IMR-90 (cell line): ENCODE data around the gene OR4N2. TPM values are rescaled to one million over a fixed set of nuclear protein-coding genes. Genes with fewer than 3 reads are reported as not detected.
"Not testable (repeated sequence)": the region's sequence is repeated elsewhere in the genome, so short reads cannot be mapped to it uniquely, and the experiment has no call there.

Experiments used
- ATAC-seq: fragments of 200-7000 bp; cut with Tn5 transposase; 2 replicates; pipeline ENCODE4 v1.9.1; 2020; ENCODE audit warnings: low read depth, mild to moderate bottlenecking, moderate library complexity
- BruUV-seq: library from RNA; stranded (reverse); fragments of 400-500 nt; replicated peaks from 2 replicates; lab custom pipeline; 2021; lab: Mats Ljungman, UMichigan
- CTCF ChIA-PET: fragments of 300-600 bp; formaldehyde crosslinking; extraction: SDS; loops from one replicate; lab custom pipeline; 2021; ENCODE audit warnings: antibody characterized with exemption; lab: Yijun Ruan, JAX
- POLR2A ChIA-PET: fragments of 300-600 bp; sonication (Branson Sonifier 250); formaldehyde crosslinking; loops from one replicate; lab custom pipeline; 2022; ENCODE audit warnings: antibody characterized with exemption; ENCODE audit not compliant: unreplicated experiment; lab: Charles Lee
- DNase-seq: peaks from one replicate; pipeline ENCODE4 v3.0.0; 2013
- H2AFZ ChIP-seq: replicated peaks from 2 replicates; pipeline ENCODE3; 2013; ENCODE audit warnings: low read length, mild to moderate bottlenecking; ENCODE audit not compliant: poor library complexity
- H2AK5ac ChIP-seq: 2 replicates; pipeline ENCODE4 v1.6.1; 2013; ENCODE audit warnings: low read depth, low read length, inconsistent platforms
- H2AK9ac ChIP-seq: replicated peaks from 2 replicates; pipeline ENCODE3; 2013; ENCODE audit warnings: mild to moderate bottlenecking, low read depth, low read length, moderate library complexity; ENCODE audit not compliant: poor library complexity
- H2BK120ac ChIP-seq: 2 replicates; pipeline ENCODE4 v1.6.1; 2013; ENCODE audit warnings: low read depth, low read length, inconsistent platforms
- H2BK15ac ChIP-seq: 3 replicates; pipeline ENCODE4 v1.6.1; 2013; ENCODE audit warnings: low read depth, low read length, inconsistent platforms
- H2BK20ac ChIP-seq: 2 replicates; pipeline ENCODE4 v1.6.1; 2013; ENCODE audit warnings: low read depth, mild to moderate bottlenecking, inconsistent platforms, low read length, moderate library complexity
- H2BK5ac ChIP-seq: 2 replicates; pipeline ENCODE4 v1.6.1; 2013; ENCODE audit warnings: mild to moderate bottlenecking, low read depth, low read length, inconsistent platforms; ENCODE audit not compliant: poor library complexity, severe bottlenecking
- H3K14ac ChIP-seq: replicated peaks from 2 replicates; pipeline ENCODE4 v1.6.1; 2013; ENCODE audit warnings: low read depth, low read length, inconsistent platforms
- H3K18ac ChIP-seq: 2 replicates; pipeline ENCODE4 v1.6.1; 2013; ENCODE audit warnings: low read depth, low read length, control low read depth
- H3K23ac ChIP-seq: 2 replicates; pipeline ENCODE4 v1.6.1; 2013; ENCODE audit warnings: low read depth, low read length, inconsistent platforms
- H3K27ac ChIP-seq: 2 replicates; pipeline ENCODE4 v1.5.1; 2013; ENCODE audit warnings: mild to moderate bottlenecking, control low read depth, low read length; ENCODE audit not compliant: insufficient read depth
- H3K27me3 ChIP-seq: 2 replicates; pipeline ENCODE4 v1.6.1; 2013; ENCODE audit warnings: low read length; ENCODE audit not compliant: control insufficient read depth, insufficient read depth
- H3K36me3 ChIP-seq: 2 replicates; pipeline ENCODE4 v1.6.1; 2013; ENCODE audit warnings: low read length, mixed read lengths; ENCODE audit not compliant: control insufficient read depth, insufficient read depth
- H3K4ac ChIP-seq: 2 replicates; pipeline ENCODE4 v1.6.1; 2013; ENCODE audit warnings: low read depth, low read length, inconsistent platforms
- H3K4me1 ChIP-seq: 2 replicates; pipeline ENCODE4 v1.6.1; 2013; ENCODE audit warnings: low read length, mixed read lengths; ENCODE audit not compliant: control insufficient read depth, insufficient read depth
- H3K4me2 ChIP-seq: 2 replicates; pipeline ENCODE4 v1.6.1; 2013; ENCODE audit warnings: low read depth, mild to moderate bottlenecking, control low read depth, low read length, moderate library complexity
- H3K4me3 ChIP-seq: 2 replicates; pipeline ENCODE4 v1.5.1; 2013; ENCODE audit warnings: low read depth, mild to moderate bottlenecking, control low read depth, low read length, moderate library complexity; ENCODE audit not compliant: insufficient read depth
- H3K56ac ChIP-seq: 2 replicates; pipeline ENCODE4 v1.6.1; 2013; ENCODE audit warnings: low read length, inconsistent platforms; ENCODE audit not compliant: insufficient read depth; ENCODE audit errors: extremely low read depth
- H3K79me1 ChIP-seq, 2 experiments: 2 replicates each; pipeline ENCODE4 v1.6.1; 2013; ENCODE audit warnings: low read length in 2 of 2, inconsistent platforms in 1 of 2, low read depth in 1 of 2
- H3K9ac ChIP-seq: 2 replicates; pipeline ENCODE4 v1.6.1; 2013; ENCODE audit warnings: low read depth, low read length, control low read depth
- H3K9me1 ChIP-seq: 2 replicates; pipeline ENCODE4 v1.6.1; 2013; ENCODE audit warnings: low read length, inconsistent platforms; ENCODE audit not compliant: insufficient read depth
- H3K9me3 ChIP-seq: 2 replicates; pipeline ENCODE4 v1.6.1; 2013; ENCODE audit warnings: low read length; ENCODE audit not compliant: control insufficient read depth, insufficient read depth
- H4K20me1 ChIP-seq: 2 replicates; pipeline ENCODE4 v1.6.1; 2013; ENCODE audit warnings: low read length, inconsistent platforms; ENCODE audit not compliant: insufficient read depth
- H4K5ac ChIP-seq: 2 replicates; pipeline ENCODE4 v1.6.1; 2013; ENCODE audit warnings: mild to moderate bottlenecking, low read depth, low read length, control low read depth
- H4K8ac ChIP-seq, 2 experiments: 2 replicates each; pipeline ENCODE4 v1.6.1; 2013; ENCODE audit warnings: low read depth in 2 of 2, low read length in 2 of 2, control low read depth in 1 of 2, inconsistent platforms in 1 of 2
- H4K91ac ChIP-seq: 2 replicates; pipeline ENCODE4 v1.6.1; 2013; ENCODE audit warnings: low read depth, low read length, inconsistent platforms; ENCODE audit not compliant: insufficient read depth
- MAFK ChIP-seq: IDR thresholded peaks from 2 replicates; pipeline ENCODE4 v1.6.1; 2012; ENCODE audit warnings: low read depth, low read length, improper control_type of control experiment
- WGBS, 2 experiments: methylation state at CpG; one replicate each; pipeline versions ENCODE4 v1.1.5 to v1.1.7; 2013; ENCODE audit warnings: missing lambda C conversion rate in 2 of 2; ENCODE audit not compliant: insufficient read length in 1 of 2; ENCODE audit errors: extremely low coverage in 2 of 2; 5-methylcytosine and 5-hydroxymethylcytosine counted together
- dilution Hi-C: fragments of 300-500 bp; cut with HindIII; formaldehyde crosslinking; loops from one replicate; pipeline ENCODE4 v1.14.3; 2018; ENCODE audit warnings: low sequenced_read_pairs; ENCODE audit not compliant: unreplicated experiment
- in situ Hi-C: fragments of 300-500 bp; cut with MboI; formaldehyde crosslinking; loops from 3 replicates; pipeline ENCODE4 v1.14.3; 2019; ENCODE audit warnings: low sequenced_read_pairs, inconsistent platforms, mixed read lengths
- intact Hi-C: fragments of 100-400 bp; cut with micrococcal nuclease; formaldehyde crosslinking; loops from 2 replicates; pipeline ENCODE4 v1.10.0; 2022
- polyA plus RNA-seq, 3 experiments: library from polyadenylated mRNA; depleted of rRNA; stranded (reverse); fragments of >200 nt; gene quantifications; 2 replicates each; pipeline ENCODE4 v1.2.3, GENCODE V29; 2012; ENCODE audit warnings: low replicate concordance in 1 of 3
- total RNA-seq: library from RNA; depleted of rRNA; stranded (reverse); fragments of >200 nt; gene quantifications from 2 replicates; pipeline ENCODE4 v1.2.3, GENCODE V29; 2012

OR4N2 gene
- total and polyA plus RNA-seq, 2 of the 4 experiments (the other 2 are of a cell fraction): not detected

DNA sequence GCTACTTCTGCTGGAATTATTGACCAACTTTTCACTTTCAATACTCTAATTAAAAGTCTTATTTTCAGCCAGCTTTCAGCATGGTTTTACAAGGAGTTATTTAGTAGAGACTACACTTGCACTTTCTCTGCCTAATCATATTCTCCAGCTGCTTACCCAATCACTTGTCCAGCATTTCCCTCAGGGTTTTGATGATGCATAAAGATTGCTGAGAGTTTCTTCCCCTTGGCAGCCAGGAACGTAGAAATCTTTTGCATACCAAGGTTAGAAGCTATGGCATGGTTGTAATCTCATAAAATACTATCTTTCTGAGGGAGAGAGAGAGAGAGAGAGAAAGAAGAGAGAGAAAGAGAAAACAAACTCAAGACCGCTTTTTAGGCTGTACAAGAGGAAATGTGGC lies 49.4 kb upstream of the OR4N2 start:
- Histone ChIP-seq H3K27me3 (no peaks in the 10 kb centered on the region), H2BK120ac (no peak overlapping the region), H3K9ac (no peak overlapping the region), H2AFZ (no peak overlapping the region), H3K27ac (no peak overlapping the region), H3K9me3 (peaks cover 12% of the 10 kb centered on the region), H3K4me1 (no peaks in the 10 kb centered on the region), H3K14ac (no peak overlapping the region), H2BK20ac (no peak overlapping the region), H3K23ac (no peak overlapping the region), H3K36me3 (no peaks in the 10 kb centered on the region), H3K4ac (no peak overlapping the region), H3K4me3 (no peak overlapping the region), H2BK15ac (no peak overlapping the region), H3K18ac (no peak overlapping the region), H2AK9ac (no peak overlapping the region), H4K8ac (no peak overlapping the region), H3K4me2 (no peak overlapping the region), H3K79me1 (no peaks in the 10 kb centered on the region), H4K5ac (no peak overlapping the region), H2AK5ac (no peak overlapping the region), H3K56ac (no peak overlapping the region), H4K91ac (no peak overlapping the region), H3K9me1 (no peaks in the 10 kb centered on the region), H2BK5ac (no peak overlapping the region), H4K20me1 (no peaks in the 10 kb centered on the region)
- intact Hi-C loops: no loop called here
- dilution Hi-C loops: no loop called here
- no CpG with 5 or more reads among the region's 2 CpGs for WGBS, 2 experiments
- TF ChIP-seq MAFK: no peak
- no peak for DNase-seq
- ChIA-PET POLR2A (no interaction called here), CTCF (no interaction called here)
- in situ Hi-C loops: no loop called here
- BruUV-seq: no TSS peak
- no peak for ATAC-seq

DNA sequence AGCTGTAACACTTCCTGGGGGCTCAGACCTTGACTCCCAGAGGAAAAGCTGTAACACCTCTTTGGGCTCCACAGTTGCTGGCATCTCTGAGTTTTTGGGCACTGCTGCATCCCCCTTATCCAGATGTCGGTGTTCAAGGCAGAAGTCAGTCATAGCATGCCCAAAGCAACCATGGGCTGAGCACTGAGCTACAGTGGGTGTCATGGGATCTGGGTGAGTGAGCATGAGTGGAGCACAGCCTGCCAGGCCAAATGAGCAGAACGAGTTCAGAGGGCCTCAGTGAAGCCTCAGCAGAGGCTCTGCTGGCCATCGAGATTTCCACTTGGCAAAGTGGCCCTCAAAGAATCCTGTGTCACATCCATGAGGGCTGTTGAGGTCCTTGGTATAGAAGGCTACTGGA lies 32.1 kb upstream of the OR4N2 start:
- POLR2A ChIA-PET, DNase-seq, dilution Hi-C loops, H4K20me1 ChIP-seq, H2BK20ac ChIP-seq, H3K27me3 ChIP-seq, ATAC-seq, H3K36me3 ChIP-seq, H3K79me1 ChIP-seq, H3K56ac ChIP-seq, H3K18ac ChIP-seq, H4K91ac ChIP-seq, H3K14ac ChIP-seq, H2AK5ac ChIP-seq, in situ Hi-C loops, H2AK9ac ChIP-seq, H3K27ac ChIP-seq, H4K8ac ChIP-seq, H2BK120ac ChIP-seq, H3K4me1 ChIP-seq, H3K9me1 ChIP-seq, BruUV-seq, H2BK15ac ChIP-seq, H3K4me3 ChIP-seq, H3K9ac ChIP-seq, H4K5ac ChIP-seq, H2AFZ ChIP-seq, H3K23ac ChIP-seq, intact Hi-C loops, H2BK5ac ChIP-seq, CTCF ChIA-PET, H3K4me2 ChIP-seq, H3K4ac ChIP-seq: not testable (repeated sequence)
- peaks cover 25% of the 10 kb centered on the region for H3K9me3 ChIP-seq
- WGBS, 2 experiments: 14% methylated on average over 3 of the region's 3 CpGs; no CpG with 5 or more reads in 1 of the 2 experiments
